ENCODE measurements around the gene PHF24. TPM values are rescaled to one million over a fixed set of nuclear protein-coding genes. Genes with fewer than 3 reads are reported as not detected.

The PHF24 gene
- total RNA-seq, 1 donor from 2014 or later: 0.30 TPM

DNA sequence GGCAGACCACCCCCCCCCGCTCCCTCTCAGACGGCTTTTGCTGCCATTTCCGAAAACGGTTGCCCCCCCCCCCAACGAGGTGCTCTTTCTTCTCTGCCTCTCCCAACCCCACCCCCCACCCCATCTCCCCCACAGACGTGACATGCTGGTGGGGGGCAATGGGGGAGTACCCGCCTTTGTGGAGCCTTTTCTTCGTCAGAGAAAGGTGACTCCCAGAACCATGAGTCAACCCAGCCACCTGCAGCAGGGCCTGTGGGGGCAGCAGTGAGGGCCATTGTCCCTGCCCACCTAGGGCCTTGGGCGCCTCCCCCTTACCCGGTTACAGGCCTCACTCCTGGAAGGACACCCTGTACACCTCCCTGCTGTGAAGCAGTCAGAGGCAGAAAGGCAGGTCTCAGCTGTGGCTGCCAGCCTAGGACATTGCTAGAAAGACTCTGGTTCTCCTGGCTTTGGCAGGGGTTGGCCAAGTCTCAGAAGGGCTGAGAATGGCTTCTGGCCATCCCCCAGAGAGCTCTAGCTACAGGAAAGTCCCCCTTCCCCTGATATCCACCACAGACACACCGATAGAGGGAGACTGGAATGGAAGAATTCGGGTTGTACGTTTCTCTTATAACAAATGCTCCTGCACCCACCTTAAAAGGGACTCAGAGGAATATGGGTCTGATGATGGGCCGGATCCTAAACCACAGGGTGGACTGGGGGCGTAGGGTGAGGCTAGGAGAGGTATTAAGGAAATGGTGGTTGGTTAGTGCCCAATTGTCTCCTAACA, 33.7 kb downstream of the PHF24 start:
- no peak overlapping the region for H3K4me3 Mint-ChIP-seq (ENCODE audit: unreplicated experiment)
- H3K9me3 Mint-ChIP-seq (ENCODE audit: low read depth): no peaks in the 10 kb centered on the region
- TF ChIP-seq CTCF (IDR thresholded peaks at IDR 0.05): peak; percentile 22
- peak overlapping the region; percentile 96 for H3K27ac Mint-ChIP-seq (ENCODE audit: unreplicated experiment)
- peaks cover 65% of the 10 kb centered on the region for H3K4me1 Mint-ChIP-seq (ENCODE audit: low read depth)
- DNase-seq (ENCODE audit: low spot score): no peak
- H3K36me3 Mint-ChIP-seq (ENCODE audit: low read depth): peaks cover 4% of the 10 kb centered on the region
- no peaks in the 10 kb centered on the region for H3K27me3 Mint-ChIP-seq (ENCODE audit: low read depth)

DNA sequence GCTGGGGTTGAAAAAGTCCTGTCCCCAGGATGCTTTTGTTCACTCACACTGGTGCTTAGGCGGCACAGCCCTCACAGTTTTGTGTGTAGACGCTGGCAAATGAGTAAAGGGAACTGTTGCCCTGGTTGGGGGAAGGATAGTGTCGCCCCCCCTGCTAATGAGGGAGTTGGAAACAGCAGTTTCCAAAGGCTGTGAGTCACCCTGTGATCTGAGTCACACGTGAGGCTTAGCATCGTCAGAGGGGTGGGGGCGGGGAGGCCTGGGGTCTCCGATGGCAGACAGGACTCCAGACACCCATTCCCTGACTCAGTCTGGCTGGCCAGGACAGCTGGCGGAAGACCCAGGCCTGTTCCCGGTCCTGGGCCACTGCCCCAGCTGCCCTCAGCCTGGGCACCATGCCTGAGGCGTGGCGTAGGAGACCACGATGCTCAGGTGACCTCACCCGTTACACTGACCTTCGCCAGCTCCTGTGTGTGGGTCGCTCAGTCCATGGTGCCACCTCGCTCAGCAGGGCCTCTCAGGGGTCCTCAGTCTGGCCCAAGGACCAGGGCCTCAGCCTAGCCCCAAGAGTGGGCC, 34.4 kb downstream of the PHF24 start:
- Mint-ChIP-seq H3K36me3 (ENCODE audit: low read depth) (peaks cover 9% of the 10 kb centered on the region), H3K27ac (ENCODE audit: unreplicated experiment) (peak overlapping the region; percentile 92), H3K4me1 (ENCODE audit: low read depth) (peaks cover 68% of the 10 kb centered on the region), H3K9me3 (ENCODE audit: low read depth) (no peaks in the 10 kb centered on the region), H3K27me3 (ENCODE audit: low read depth) (no peaks in the 10 kb centered on the region), H3K4me3 (ENCODE audit: unreplicated experiment) (peak overlapping the region; percentile 19)
- no peak for DNase-seq (ENCODE audit: low spot score)
- no peak for TF ChIP-seq CTCF (IDR thresholded peaks at IDR 0.05)

DNA sequence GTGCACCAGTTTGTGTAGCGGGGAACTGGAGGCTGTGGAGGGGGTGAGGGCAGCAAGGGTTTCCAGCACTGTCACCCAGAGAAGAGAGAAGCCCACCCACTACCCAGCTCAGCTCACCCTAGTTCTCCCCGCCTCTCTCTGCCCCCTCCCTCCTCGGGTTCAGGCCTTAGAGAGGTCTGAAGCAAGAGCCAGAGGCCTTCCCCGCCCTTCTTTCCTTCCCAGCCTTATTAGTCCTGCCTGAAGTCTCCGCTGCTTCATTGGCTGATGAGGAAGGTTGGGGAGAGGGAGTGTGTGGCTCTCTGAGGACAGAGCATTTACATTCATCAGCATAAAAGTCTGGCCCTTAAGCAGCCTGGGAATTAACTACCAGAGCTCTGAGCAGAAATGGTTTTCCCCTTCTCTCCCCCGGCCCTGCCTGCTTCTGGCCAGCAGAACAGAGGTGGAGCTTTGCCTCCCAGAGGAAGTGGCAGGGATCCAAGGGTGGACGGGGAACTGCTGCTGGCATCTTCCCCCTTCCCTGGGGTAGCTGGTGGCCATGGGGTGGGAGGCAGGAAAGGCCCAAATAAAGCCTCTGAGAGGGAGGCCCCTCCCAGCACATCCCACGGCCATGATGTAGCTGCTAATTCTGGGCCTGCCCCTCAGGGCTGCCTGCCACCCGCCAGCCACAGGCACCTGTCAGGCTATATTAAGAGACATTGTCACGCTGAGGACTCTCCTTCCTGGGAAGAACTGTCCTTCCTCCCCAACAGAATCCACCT, 35.6 kb downstream of the PHF24 start:
- Mint-ChIP-seq H3K4me3 (ENCODE audit: unreplicated experiment) (no peak overlapping the region), H3K36me3 (ENCODE audit: low read depth) (peaks cover 10% of the 10 kb centered on the region), H3K27ac (ENCODE audit: unreplicated experiment) (peak overlapping the region; percentile 92), H3K27me3 (ENCODE audit: low read depth) (no peaks in the 10 kb centered on the region), H3K4me1 (ENCODE audit: low read depth) (peaks cover 70% of the 10 kb centered on the region), H3K9me3 (ENCODE audit: low read depth) (no peaks in the 10 kb centered on the region)
- no peak for TF ChIP-seq CTCF (IDR thresholded peaks at IDR 0.05)
- no peak for DNase-seq (ENCODE audit: low spot score)

GRCh38 chr9:34994260-34994899, 36.3 kb downstream of the PHF24 start:
- no peak overlapping the region for H3K4me3 Mint-ChIP-seq (ENCODE audit: unreplicated experiment)
- peaks cover 63% of the 10 kb centered on the region for H3K4me1 Mint-ChIP-seq (ENCODE audit: low read depth)
- peak overlapping the region; percentile 92 for H3K27ac Mint-ChIP-seq (ENCODE audit: unreplicated experiment)
- no peaks in the 10 kb centered on the region for H3K27me3 Mint-ChIP-seq (ENCODE audit: low read depth)
- no peak for DNase-seq (ENCODE audit: low spot score)
- H3K9me3 Mint-ChIP-seq (ENCODE audit: low read depth): no peaks in the 10 kb centered on the region
- H3K36me3 Mint-ChIP-seq (ENCODE audit: low read depth): peaks cover 10% of the 10 kb centered on the region
- TF ChIP-seq CTCF (IDR thresholded peaks at IDR 0.05): peak; percentile 77
